A673 (cell line): ENCODE data around the gene STX8. TPM values are rescaled to one million over a fixed set of nuclear protein-coding genes. Genes with fewer than 3 reads are reported as not detected.

ENCODE experiments used
- BruUV-seq: library from RNA; stranded (reverse); fragments of 400-500 nt; replicated peaks from 2 replicates; lab custom pipeline; 2021; lab: Mats Ljungman, UMichigan
- CTCF ChIA-PET: fragments of 300-600 bp; sonication (Branson Sonifier 250); formaldehyde crosslinking; loops from one replicate; lab custom pipeline; 2022; ENCODE audit warnings: antibody characterized with exemption; lab: Charles Lee
- POLR2A ChIA-PET: fragments of 300-600 bp; sonication (Branson Sonifier 250); formaldehyde crosslinking; loops from one replicate; lab custom pipeline; 2022; ENCODE audit warnings: antibody characterized with exemption; ENCODE audit not compliant: low non-redundant PET; lab: Charles Lee
- DNase-seq: peaks from one replicate; pipeline ENCODE4 v3.0.0-alpha.2; 2015; ENCODE audit warnings: low spot score
- H3K27ac ChIP-seq: fragments of 200-600 bp; sonication (generic); 2 replicates; pipeline ENCODE4 v1.5.1; 2016; ENCODE audit warnings: mixed run types, low read depth, mild to moderate bottlenecking, mixed read lengths, antibody characterized with exemption, low read length; ENCODE audit not compliant: poor library complexity, severe bottlenecking
- H3K27me3 ChIP-seq: fragments of 200-600 bp; sonication (generic); replicated peaks from 2 replicates; pipeline ENCODE4 v1.6.1; 2017; ENCODE audit warnings: mixed run types, low read depth, mild to moderate bottlenecking, mixed read lengths, antibody characterized with exemption, low read length; ENCODE audit not compliant: insufficient read depth, poor library complexity
- H3K36me3 ChIP-seq: fragments of 200-600 bp; sonication (generic); 2 replicates; pipeline ENCODE4 v1.6.1; 2016; ENCODE audit warnings: mixed run types, mild to moderate bottlenecking, mixed read lengths, antibody characterized with exemption, low read length; ENCODE audit not compliant: insufficient read depth, poor library complexity, severe bottlenecking
- H3K4me1 ChIP-seq: fragments of 200-600 bp; sonication (generic); 2 replicates; pipeline ENCODE4 v1.6.1; 2017; ENCODE audit warnings: mixed run types, mild to moderate bottlenecking, mixed read lengths, antibody characterized with exemption, low read length; ENCODE audit not compliant: insufficient read depth, poor library complexity, severe bottlenecking
- H3K4me3 ChIP-seq: fragments of 200-600 bp; sonication (generic); 2 replicates; pipeline ENCODE4 v1.5.1; 2016; ENCODE audit warnings: low read depth, mixed run types, mild to moderate bottlenecking, mixed read lengths, low read length; ENCODE audit not compliant: poor library complexity, severe bottlenecking
- H3K9me3 ChIP-seq: fragments of 200-600 bp; sonication (generic); 2 replicates; pipeline ENCODE4 v1.6.1; 2016; ENCODE audit warnings: mixed run types, low read depth, mild to moderate bottlenecking, mixed read lengths, antibody characterized with exemption, low read length; ENCODE audit not compliant: poor library complexity, severe bottlenecking
- CTCF ChIP-seq: fragments of 300-800, 200-600 bp; sonication (generic); conservative IDR thresholded peaks from 2 replicates; pipeline ENCODE4 v1.5.1; 2017; ENCODE audit warnings: low read depth, mild to moderate bottlenecking, antibody characterized with exemption, low read length, moderate library complexity, mixed read lengths
- EZH2 ChIP-seq: fragments of 200-600 bp; sonication (generic); IDR thresholded peaks from 2 replicates; pipeline ENCODE4 v1.6.1; 2017; ENCODE audit warnings: borderline replicate concordance, low read depth, mild to moderate bottlenecking, mixed read lengths, antibody characterized with exemption, low read length; ENCODE audit not compliant: poor library complexity, severe bottlenecking
- intact Hi-C: fragments of 100-400 bp; cut with micrococcal nuclease; formaldehyde crosslinking; loops from one replicate; pipeline ENCODE4 v1.10.0; 2022; ENCODE audit not compliant: unreplicated experiment
- total RNA-seq: library from RNA; stranded (reverse); gene quantifications from 2 replicates; pipeline ENCODE4 v1.2.3, GENCODE V29; 2021

The STX8 gene
- total RNA-seq, 1 experiment from 2014 or later: 51.4 TPM

- Histone ChIP-seq H3K4me3 (no peak overlapping the region), H3K9me3 (no peaks in the 10 kb centered on the region), H3K4me1 (peaks cover 11% of the 10 kb centered on the region), H3K27ac (no peak overlapping the region), H3K36me3 (no peaks in the 10 kb centered on the region), H3K27me3 (no peaks in the 10 kb centered on the region)
- TF ChIP-seq EZH2: no peak
- no peak for TF ChIP-seq CTCF
- DNase-seq: no peak
- BruUV-seq: no TSS peak
- intact Hi-C loops: no loop called here
- ChIA-PET POLR2A (no interaction called here), CTCF (no interaction called here)
These were observed 334.3 kb downstream of the STX8 start for GRCh38 chr17:9241371-9241712.

GRCh38 chr17:9240659-9241370 lies 334.8 kb downstream of the STX8 start:
- Histone ChIP-seq H3K36me3 (no peaks in the 10 kb centered on the region), H3K4me3 (peak overlapping the region; percentile 47), H3K4me1 (peaks cover 11% of the 10 kb centered on the region), H3K9me3 (no peaks in the 10 kb centered on the region), H3K27me3 (no peaks in the 10 kb centered on the region), H3K27ac (peak overlapping the region; percentile 74)
- BruUV-seq: no TSS peak
- TF ChIP-seq EZH2 (no peak), CTCF (no peak)
- peak; percentile 75 for DNase-seq
- intact Hi-C loops: no loop called here
- ChIA-PET POLR2A (interaction anchor here (0.6 kb wide), 2 partner anchors 10 to 13 kb away, joined by 3 read pairs; no protein-coding TSS in a partner anchor), CTCF (no interaction called here)

- CTCF ChIA-PET: no interaction called here
These were observed 335.6 kb downstream of the STX8 start for GRCh38 chr17:9239793-9240658.

More at GRCh38 chr17:9239793-9240658, 335.6 kb downstream of the STX8 start:
- H3K4me1 ChIP-seq: peaks cover 11% of the 10 kb centered on the region
- BruUV-seq: no TSS peak
- peak; percentile 70 for DNase-seq
- TF ChIP-seq EZH2 (no peak), CTCF (no peak)
- no peaks in the 10 kb centered on the region for H3K36me3 ChIP-seq
- H3K9me3 ChIP-seq: no peaks in the 10 kb centered on the region
- no peaks in the 10 kb centered on the region for H3K27me3 ChIP-seq
- intact Hi-C loops: no loop called here
- peak overlapping the region; percentile 74 for H3K27ac ChIP-seq
- POLR2A ChIA-PET: interaction anchor here (0.6 kb wide), 2 partner anchors 10 to 14 kb away, joined by 3 read pairs; no protein-coding TSS in a partner anchor
- peak overlapping the region; percentile 47 for H3K4me3 ChIP-seq
